ENCODE data around the gene POLDIP3.

The POLDIP3 gene

DNA sequence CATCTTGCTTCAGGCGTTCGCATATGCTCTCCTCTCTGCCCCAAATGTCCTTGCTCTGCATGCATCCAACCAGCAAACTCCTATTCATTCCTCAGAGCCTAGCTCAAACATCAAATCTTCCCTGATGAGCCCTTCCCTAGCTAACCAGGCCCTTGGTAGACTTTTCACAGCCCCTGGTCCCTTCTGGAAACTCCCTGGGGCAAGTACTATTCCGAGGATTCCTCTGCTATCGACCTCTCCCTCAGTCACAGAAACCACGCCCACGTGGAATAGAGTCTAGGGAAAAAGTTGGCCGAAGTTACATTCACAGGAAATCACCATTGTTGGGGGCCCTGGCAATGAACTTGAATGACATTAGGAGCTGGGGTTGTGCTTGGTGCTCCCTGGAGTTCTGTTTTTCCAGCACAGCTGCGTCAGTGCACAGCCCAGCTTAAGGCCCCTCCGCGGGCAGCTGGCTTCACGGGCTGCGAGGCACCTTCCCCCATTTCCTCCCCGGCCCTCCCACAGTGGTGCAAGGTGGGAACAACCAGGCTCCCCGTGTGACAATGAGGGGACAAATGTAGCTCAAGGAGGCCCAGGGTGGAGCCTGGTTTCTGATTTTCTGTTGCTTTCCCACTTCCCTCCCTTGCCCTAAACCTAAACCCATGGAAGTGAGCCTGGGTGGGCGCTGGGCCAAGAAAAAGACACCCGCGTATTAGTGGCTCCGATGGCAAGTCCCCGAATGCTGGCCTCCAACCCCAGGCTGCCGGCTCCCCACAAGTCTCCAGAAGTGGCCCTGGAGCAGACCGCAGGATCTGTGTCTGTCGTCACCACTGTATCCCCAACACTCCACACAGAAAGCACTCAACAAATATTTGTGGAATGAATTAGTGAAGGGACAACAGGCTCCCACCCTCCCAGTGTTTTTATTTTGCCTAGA lies 30.0 kb upstream of the POLDIP3 start:
- CTCF ChIA-PET, result interaction anchor here (0.6 to 1.3 kb wide), 2 partner anchors 24 to 132 kb away, joined by 3 to 4 read pairs; no protein-coding TSS in a partner anchor
- no peaks in the 10 kb centered on the region; a peak in 1 of 3 replicates for H3K36me3 ChIP-seq (ENCODE audit: control insufficient read depth in 2 of 2, insufficient read depth in 1 of 2, low read length in 2 of 2)
- no peak overlapping the region for H3K4me3 ChIP-seq (ENCODE audit: low read depth, low read length)
- H3K9me3 ChIP-seq (ENCODE audit: control insufficient read depth, insufficient read depth, low read depth, low read length), result no peaks in the 10 kb centered on the region
- H3K27ac ChIP-seq (ENCODE audit: extremely low read depth, low read depth, low read length), result peak overlapping the region; percentile 44; the same call in 1 of the 2 replicates
- POLR2A ChIA-PET, result interaction anchor here (0.6 to 0.9 kb wide), 2 partner anchors 15 to 159 kb away, joined by 3 to 4 read pairs; no protein-coding TSS in a partner anchor
- peaks cover 22% of the 10 kb centered on the region for H3K4me1 ChIP-seq (ENCODE audit: control insufficient read depth, insufficient read depth, low read length)
- TF ChIP-seq ZNF624 (tag by site-specific recombination; IDR thresholded peaks at IDR 0.05), result no peak
- TF ChIP-seq, protein P1, sequence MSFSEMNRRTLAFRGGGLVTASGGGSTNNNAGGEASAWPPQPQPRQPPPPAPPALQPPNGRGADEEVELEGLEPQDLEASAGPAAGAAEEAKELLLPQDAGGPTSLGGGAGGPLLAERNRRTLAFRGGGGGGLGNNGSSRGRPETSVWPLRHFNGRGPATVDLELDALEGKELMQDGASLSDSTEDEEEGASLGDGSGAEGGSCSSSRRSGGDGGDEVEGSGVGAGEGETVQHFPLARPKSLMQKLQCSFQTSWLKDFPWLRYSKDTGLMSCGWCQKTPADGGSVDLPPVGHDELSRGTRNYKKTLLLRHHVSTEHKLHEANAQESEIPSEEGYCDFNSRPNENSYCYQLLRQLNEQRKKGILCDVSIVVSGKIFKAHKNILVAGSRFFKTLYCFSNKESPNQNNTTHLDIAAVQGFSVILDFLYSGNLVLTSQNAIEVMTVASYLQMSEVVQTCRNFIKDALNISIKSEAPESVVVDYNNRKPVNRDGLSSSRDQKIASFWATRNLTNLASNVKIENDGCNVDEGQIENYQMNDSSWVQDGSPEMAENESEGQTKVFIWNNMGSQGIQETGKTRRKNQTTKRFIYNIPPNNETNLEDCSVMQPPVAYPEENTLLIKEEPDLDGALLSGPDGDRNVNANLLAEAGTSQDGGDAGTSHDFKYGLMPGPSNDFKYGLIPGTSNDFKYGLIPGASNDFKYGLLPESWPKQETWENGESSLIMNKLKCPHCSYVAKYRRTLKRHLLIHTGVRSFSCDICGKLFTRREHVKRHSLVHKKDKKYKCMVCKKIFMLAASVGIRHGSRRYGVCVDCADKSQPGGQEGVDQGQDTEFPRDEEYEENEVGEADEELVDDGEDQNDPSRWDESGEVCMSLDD (tag by site-specific recombination; IDR thresholded peaks at IDR 0.05), result no peak
- TF ChIP-seq ZNF148 (tag by site-specific recombination; IDR thresholded peaks at IDR 0.05; ENCODE audit: borderline replicate concordance), result no peak
- TF ChIP-seq ZBTB8A (tag by site-specific recombination; IDR thresholded peaks at IDR 0.05), result peak; percentile 41; the same call in 1 of the 2 replicates
- 0 out of 2 replicates have a peak, but pooled peaks have one; percentile 20 for TF ChIP-seq KLF9 (tag by site-specific recombination; IDR thresholded peaks at IDR 0.05; ENCODE audit: low read depth)
- TF ChIP-seq ZNF501 (tag by site-specific recombination; IDR thresholded peaks at IDR 0.05), result no peak
- no peak for TF ChIP-seq ZNF423 (tag by site-specific recombination; IDR thresholded peaks at IDR 0.05)
- no peak for TF ChIP-seq ZNF341 (tag by site-specific recombination; IDR thresholded peaks at IDR 0.05; ENCODE audit: low read depth)
- TF ChIP-seq ZNF510 (tag by site-specific recombination; IDR thresholded peaks at IDR 0.05; ENCODE audit: insufficient replicate concordance), result no peak
- no peak for TF ChIP-seq SALL2 (tag by site-specific recombination; IDR thresholded peaks at IDR 0.05; ENCODE audit: borderline replicate concordance)
- TF ChIP-seq, protein P2, sequence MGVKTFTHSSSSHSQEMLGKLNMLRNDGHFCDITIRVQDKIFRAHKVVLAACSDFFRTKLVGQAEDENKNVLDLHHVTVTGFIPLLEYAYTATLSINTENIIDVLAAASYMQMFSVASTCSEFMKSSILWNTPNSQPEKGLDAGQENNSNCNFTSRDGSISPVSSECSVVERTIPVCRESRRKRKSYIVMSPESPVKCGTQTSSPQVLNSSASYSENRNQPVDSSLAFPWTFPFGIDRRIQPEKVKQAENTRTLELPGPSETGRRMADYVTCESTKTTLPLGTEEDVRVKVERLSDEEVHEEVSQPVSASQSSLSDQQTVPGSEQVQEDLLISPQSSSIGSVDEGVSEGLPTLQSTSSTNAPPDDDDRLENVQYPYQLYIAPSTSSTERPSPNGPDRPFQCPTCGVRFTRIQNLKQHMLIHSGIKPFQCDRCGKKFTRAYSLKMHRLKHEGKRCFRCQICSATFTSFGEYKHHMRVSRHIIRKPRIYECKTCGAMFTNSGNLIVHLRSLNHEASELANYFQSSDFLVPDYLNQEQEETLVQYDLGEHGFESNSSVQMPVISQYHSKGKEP (tag by site-specific recombination; IDR thresholded peaks at IDR 0.05), result no peak
- no peak for TF ChIP-seq BCL6B (tag by site-specific recombination; IDR thresholded peaks at IDR 0.05)
- no peak for TF ChIP-seq ZNF19 (tag by site-specific recombination; IDR thresholded peaks at IDR 0.05; ENCODE audit: low read depth)
- TF ChIP-seq REST (tag by site-specific recombination; IDR thresholded peaks at IDR 0.05), result no peak
- peak; percentile 88 for TF ChIP-seq ZFP3 (tag by site-specific recombination; IDR thresholded peaks at IDR 0.05; ENCODE audit: low read depth)
- no peak for TF ChIP-seq ZNF580 (tag by site-specific recombination; IDR thresholded peaks at IDR 0.05)
- TF ChIP-seq HIC1 (tag by site-specific recombination; IDR thresholded peaks at IDR 0.05), result no peak
- TF ChIP-seq ZNF830 (tag by site-specific recombination; IDR thresholded peaks at IDR 0.05; ENCODE audit: low read depth), result no peak
- no peak for TF ChIP-seq ZBTB21 (tag by site-specific recombination; IDR thresholded peaks at IDR 0.05)
- TF ChIP-seq GLIS2 (tag by site-specific recombination; IDR thresholded peaks at IDR 0.05), result no peak
- no peak for TF ChIP-seq KLF16 (tag by site-specific recombination; IDR thresholded peaks at IDR 0.05)

All from HEK293 (cell line).